GM19351 (cell line): ENCODE measurements around the gene CES3.
"Not testable (repeated sequence)": the region's sequence is repeated elsewhere in the genome, so short reads cannot be mapped to it uniquely, and the experiment has no call there.

Experiments
- ATAC-seq: cut with Tn5 transposase; IDR thresholded peaks from one replicate; pipeline ENCODE4 v1.9.1; 2021; ENCODE audit warnings: mild to moderate bottlenecking, moderate library complexity; ENCODE audit not compliant: unreplicated experiment

The CES3 gene

GRCh38 chr16:66964049-66964448 lies 3.0 kb downstream of the CES3 start:
- ATAC-seq: no peak

- ATAC-seq: no peak
Observed at GRCh38 chr16:66968847-66969246, 7.8 kb downstream of the CES3 start.

- ATAC-seq: no peak
Observed at GRCh38 chr16:66970775-66971720, 10.0 kb downstream of the CES3 start.

GRCh38 chr16:66972983-66973382 lies 11.9 kb downstream of the CES3 start:
- no peak for ATAC-seq

GRCh38 chr16:66973716-66974115 lies 12.7 kb downstream of the CES3 start:
- ATAC-seq: no peak

- not testable (repeated sequence) for ATAC-seq
Observed at GRCh38 chr16:66974156-66974931, 13.3 kb downstream of the CES3 start.

- ATAC-seq: not testable (repeated sequence)
Observed at GRCh38 chr16:66974932-66975246, 13.8 kb downstream of the CES3 start.

- ATAC-seq: no peak
Observed at GRCh38 chr16:66975302-66975893, 14.3 kb downstream of the CES3 start.

GRCh38 chr16:66976746-66977145 lies 15.7 kb downstream of the CES3 start:
- no peak for ATAC-seq

- no peak for ATAC-seq
Observed at GRCh38 chr16:66977341-66978113, 16.5 kb downstream of the CES3 start.

GRCh38 chr16:66979011-66979717 lies 18.1 kb downstream of the CES3 start:
- no peak for ATAC-seq

- ATAC-seq: no peak
Observed at GRCh38 chr16:66983033-66983432, 22.0 kb downstream of the CES3 start.

- ATAC-seq: no peak
Observed at GRCh38 chr16:66984892-66985311, 23.8 kb downstream of the CES3 start.

- ATAC-seq: no peak
Observed at GRCh38 chr16:66986559-66986958, 25.5 kb downstream of the CES3 start.

GRCh38 chr16:66988197-66988788 lies 27.2 kb downstream of the CES3 start, which contains the start of gene CES4A:
Gene CES4A, plus strand, starts transcription at chr16:66988589. Its CDS starts 184 bp downstream, at chr16:66988773.
- no peak for ATAC-seq

- no peak for ATAC-seq
Observed at GRCh38 chr16:66991545-66992077, 30.5 kb downstream of the CES3 start.

GRCh38 chr16:66993558-66993957 lies 32.5 kb downstream of the CES3 start:
- ATAC-seq: not testable (repeated sequence)

GRCh38 chr16:66996324-66996982 lies 35.4 kb downstream of the CES3 start:
- no peak for ATAC-seq

GRCh38 chr16:66996983-66997358 lies 35.9 kb downstream of the CES3 start:
- ATAC-seq: no peak
